ENCODE data around the gene TEKT3. TPM values are rescaled to one million over a fixed set of nuclear protein-coding genes. Genes with fewer than 3 reads are reported as not detected.

TEKT3 gene
- polyA plus RNA-seq, 1 of the 3 experiments (the other 2 are of a cell fraction) = 0.62 TPM

DNA sequence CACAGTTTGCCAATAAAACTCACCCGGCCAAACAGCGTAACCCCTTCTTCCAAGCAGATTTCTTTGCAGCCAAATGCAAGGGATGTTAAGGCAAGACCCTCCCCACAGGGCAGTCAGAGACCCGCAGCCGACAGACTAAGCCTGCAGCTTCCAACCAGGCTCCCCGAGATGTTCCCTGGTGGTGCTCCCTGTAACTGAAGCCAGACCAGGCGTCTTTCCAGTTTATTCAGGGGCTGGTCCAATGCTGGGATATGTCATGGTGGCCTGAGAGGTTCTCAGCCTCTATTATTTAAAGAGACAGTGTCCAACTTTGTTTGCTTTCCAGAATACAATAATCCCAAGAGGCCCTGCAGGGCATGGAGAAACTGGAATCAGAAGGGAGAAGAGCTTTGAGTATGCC, 76.3 kb downstream of the TEKT3 start, which contains the start of gene PMP22:
TSS of gene PMP22 (minus strand) at position 196 of the 400 bp plus-strand sequence. CDS start 4,599 bp downstream, outside the sequence.
- no peak for DNase-seq
- H3K4me3 ChIP-seq (ENCODE audit: low read depth in 2 of 2, low read length in 1 of 2) = no peak within 1 kb of the TSS
- CTCF ChIA-PET = interaction anchor here (1.3 to 13.3 kb wide), 3 partner anchors 15 to 237 kb away, joined by 3 to 359 read pairs (median 3); no protein-coding TSS in a partner anchor

More for the DNA sequence above, 76.3 kb downstream of the TEKT3 start, which contains the start of gene PMP22:
- no peak within 1 kb of the TSS for H2AFZ ChIP-seq (ENCODE audit: low read depth)
- no peak within 1 kb of the TSS for H3K4me2 ChIP-seq
- 93% methylated on average over 2 of the region's 6 CpGs for WGBS (ENCODE audit: low lambda C conversion rate)
- no peaks in the 10 kb centered on the region; the same call in 1 of the 2 replicates for H3K27me3 ChIP-seq (ENCODE audit: insufficient read depth)
- H4K20me1 ChIP-seq (ENCODE audit: insufficient read depth) = no peaks in the 10 kb centered on the region
- peaks cover 2% of the 10 kb centered on the region for H3F3A ChIP-seq (replicated peaks; ENCODE audit: insufficient read depth)
- POLR2A ChIA-PET = no interaction called here
- no peaks in the 10 kb centered on the region for H3K9me2 ChIP-seq
- TF ChIP-seq GATA2 (CRISPR knock-in tag; IDR thresholded peaks at IDR 0.05) (no peak), TAF1 (IDR thresholded peaks at IDR 0.05; ENCODE audit: borderline replicate concordance, low read depth, low read length) (no peak), ZBTB33 (IDR thresholded peaks at IDR 0.05; ENCODE audit: borderline replicate concordance, low read depth) (no peak), TCF12 (IDR thresholded peaks at IDR 0.05) (no peak), TEAD4 (IDR thresholded peaks at IDR 0.05; ENCODE audit: borderline replicate concordance, insufficient read depth) (no peak), MEF2A (IDR thresholded peaks at IDR 0.05; ENCODE audit: borderline replicate concordance, low read depth) (no peak), FOXM1 (IDR thresholded peaks at IDR 0.05; ENCODE audit: low read depth) (no peak), RAD21 (IDR thresholded peaks at IDR 0.05; ENCODE audit: low read length) (no peak), JUND (IDR thresholded peaks at IDR 0.05) (no peak), ELF1 (IDR thresholded peaks at IDR 0.05) (no peak), PBX3 (IDR thresholded peaks at IDR 0.05) (no peak), GABPA (IDR thresholded peaks at IDR 0.05; ENCODE audit: low read depth) (no peak), MXI1 (IDR thresholded peaks at IDR 0.05; ENCODE audit: low read depth, low read length) (no peak), MAX (IDR thresholded peaks at IDR 0.05; ENCODE audit: low read depth) (no peak), FOSL2 (IDR thresholded peaks at IDR 0.05; ENCODE audit: borderline replicate concordance, low read depth) (no peak), IRF3 (IDR thresholded peaks at IDR 0.05; ENCODE audit: low read depth, low read length) (no peak), POLR2AphosphoS5 (IDR thresholded peaks at IDR 0.05; ENCODE audit: low read depth, low read length) (no peak)
- TF ChIP-seq, protein P1, sequence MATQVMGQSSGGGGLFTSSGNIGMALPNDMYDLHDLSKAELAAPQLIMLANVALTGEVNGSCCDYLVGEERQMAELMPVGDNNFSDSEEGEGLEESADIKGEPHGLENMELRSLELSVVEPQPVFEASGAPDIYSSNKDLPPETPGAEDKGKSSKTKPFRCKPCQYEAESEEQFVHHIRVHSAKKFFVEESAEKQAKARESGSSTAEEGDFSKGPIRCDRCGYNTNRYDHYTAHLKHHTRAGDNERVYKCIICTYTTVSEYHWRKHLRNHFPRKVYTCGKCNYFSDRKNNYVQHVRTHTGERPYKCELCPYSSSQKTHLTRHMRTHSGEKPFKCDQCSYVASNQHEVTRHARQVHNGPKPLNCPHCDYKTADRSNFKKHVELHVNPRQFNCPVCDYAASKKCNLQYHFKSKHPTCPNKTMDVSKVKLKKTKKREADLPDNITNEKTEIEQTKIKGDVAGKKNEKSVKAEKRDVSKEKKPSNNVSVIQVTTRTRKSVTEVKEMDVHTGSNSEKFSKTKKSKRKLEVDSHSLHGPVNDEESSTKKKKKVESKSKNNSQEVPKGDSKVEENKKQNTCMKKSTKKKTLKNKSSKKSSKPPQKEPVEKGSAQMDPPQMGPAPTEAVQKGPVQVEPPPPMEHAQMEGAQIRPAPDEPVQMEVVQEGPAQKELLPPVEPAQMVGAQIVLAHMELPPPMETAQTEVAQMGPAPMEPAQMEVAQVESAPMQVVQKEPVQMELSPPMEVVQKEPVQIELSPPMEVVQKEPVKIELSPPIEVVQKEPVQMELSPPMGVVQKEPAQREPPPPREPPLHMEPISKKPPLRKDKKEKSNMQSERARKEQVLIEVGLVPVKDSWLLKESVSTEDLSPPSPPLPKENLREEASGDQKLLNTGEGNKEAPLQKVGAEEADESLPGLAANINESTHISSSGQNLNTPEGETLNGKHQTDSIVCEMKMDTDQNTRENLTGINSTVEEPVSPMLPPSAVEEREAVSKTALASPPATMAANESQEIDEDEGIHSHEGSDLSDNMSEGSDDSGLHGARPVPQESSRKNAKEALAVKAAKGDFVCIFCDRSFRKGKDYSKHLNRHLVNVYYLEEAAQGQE (IDR thresholded peaks at IDR 0.05; ENCODE audit: low read depth, low read length) = no peak
- TF ChIP-seq, protein P2, sequence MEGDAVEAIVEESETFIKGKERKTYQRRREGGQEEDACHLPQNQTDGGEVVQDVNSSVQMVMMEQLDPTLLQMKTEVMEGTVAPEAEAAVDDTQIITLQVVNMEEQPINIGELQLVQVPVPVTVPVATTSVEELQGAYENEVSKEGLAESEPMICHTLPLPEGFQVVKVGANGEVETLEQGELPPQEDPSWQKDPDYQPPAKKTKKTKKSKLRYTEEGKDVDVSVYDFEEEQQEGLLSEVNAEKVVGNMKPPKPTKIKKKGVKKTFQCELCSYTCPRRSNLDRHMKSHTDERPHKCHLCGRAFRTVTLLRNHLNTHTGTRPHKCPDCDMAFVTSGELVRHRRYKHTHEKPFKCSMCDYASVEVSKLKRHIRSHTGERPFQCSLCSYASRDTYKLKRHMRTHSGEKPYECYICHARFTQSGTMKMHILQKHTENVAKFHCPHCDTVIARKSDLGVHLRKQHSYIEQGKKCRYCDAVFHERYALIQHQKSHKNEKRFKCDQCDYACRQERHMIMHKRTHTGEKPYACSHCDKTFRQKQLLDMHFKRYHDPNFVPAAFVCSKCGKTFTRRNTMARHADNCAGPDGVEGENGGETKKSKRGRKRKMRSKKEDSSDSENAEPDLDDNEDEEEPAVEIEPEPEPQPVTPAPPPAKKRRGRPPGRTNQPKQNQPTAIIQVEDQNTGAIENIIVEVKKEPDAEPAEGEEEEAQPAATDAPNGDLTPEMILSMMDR (IDR thresholded peaks at IDR 0.05) = no peak
- peaks cover 0 to 26% of the 10 kb centered on the region in 2 experiments; a peak in 2 of 4 replicates for H3K4me1 ChIP-seq (ENCODE audit: control insufficient read depth in 1 of 2, insufficient read depth in 2 of 2, low read depth in 1 of 2, low read length in 1 of 2)
- H3K79me2 ChIP-seq (ENCODE audit: insufficient read depth) = no peaks in the 10 kb centered on the region
- no peaks in the 10 kb centered on the region for H3K9me3 ChIP-seq
- H3K9ac ChIP-seq = no peak within 1 kb of the TSS
- no peak within 1 kb of the TSS for H3K27ac ChIP-seq (ENCODE audit: low read depth in 2 of 2, low read length in 1 of 2)
- no peaks in the 10 kb centered on the region for H3K36me3 ChIP-seq (replicated peaks in 1 of 2; ENCODE audit: control insufficient read depth in 1 of 2, insufficient read depth in 2 of 2, low read length in 1 of 2)

Data from SK-N-SH (cell line).